NCI-H460 (cell line): Measurements from ENCODE around the gene SMAD1. TPM values are rescaled to one million over a fixed set of nuclear protein-coding genes. Genes with fewer than 3 reads are reported as not detected.

ENCODE experiments used
- DNase-seq: peaks from one replicate; pipeline ENCODE4 v3.0.0-alpha.2; 2016; ENCODE audit warnings: low read depth; ENCODE audit errors: extremely low read depth
- polyA plus RNA-seq: library from polyadenylated mRNA; depleted of rRNA; stranded (reverse); fragments of >200 nt; gene quantifications from 2 replicates; pipeline ENCODE4 v1.2.3, GENCODE V29; 2014; cell fraction: nucleus; rRNA removed
- total RNA-seq: library from RNA; depleted of rRNA; stranded (reverse); fragments of >200 nt; shearing (Covaris generic); gene quantifications from 2 replicates; pipeline ENCODE4 v1.2.3, GENCODE V29; 2014; rRNA removed

Gene SMAD1
- total RNA-seq = 17.4 and 23.1 TPM in 2 replicates
- 15.1 and 16.3 TPM in 2 replicates for polyA plus RNA-seq

GRCh38 chr4:145481164-145481941, at the start of gene SMAD1:
TSS of gene SMAD1 (plus strand) at chr4:145481853. CDS start at chr4:145514614, 32,761 bp downstream.
- DNase-seq = peak; percentile 51

GRCh38 chr4:145433684-145434083, 48.0 kb upstream of the SMAD1 start:
- DNase-seq = no peak

GRCh38 chr4:145435646-145436045, 46.0 kb upstream of the SMAD1 start:
- no peak for DNase-seq

- DNase-seq = no peak
These were observed 45.5 kb upstream of the SMAD1 start for GRCh38 chr4:145436114-145436513.

- DNase-seq = no peak
These were observed 44.9 kb upstream of the SMAD1 start for GRCh38 chr4:145436796-145437195.

GRCh38 chr4:145437466-145437865, 44.2 kb upstream of the SMAD1 start:
- DNase-seq = no peak

GRCh38 chr4:145438298-145438697, 43.4 kb upstream of the SMAD1 start:
- no peak for DNase-seq

- no peak for DNase-seq
These were observed 41.2 kb upstream of the SMAD1 start for GRCh38 chr4:145440292-145441007.

GRCh38 chr4:145446184-145446583, 35.5 kb upstream of the SMAD1 start:
- DNase-seq = no peak

GRCh38 chr4:145451895-145452294, 29.8 kb upstream of the SMAD1 start:
- DNase-seq = no peak

- DNase-seq = no peak
These were observed 29.0 kb upstream of the SMAD1 start for GRCh38 chr4:145452447-145453162.

- no peak for DNase-seq
These were observed 28.5 kb upstream of the SMAD1 start for GRCh38 chr4:145453163-145453520.

GRCh38 chr4:145473203-145473602, 8.4 kb upstream of the SMAD1 start:
- no peak for DNase-seq

- DNase-seq = no peak
These were observed 1.4 kb upstream of the SMAD1 start for GRCh38 chr4:145480257-145480656.

- DNase-seq = no peak
These were observed 222 bp downstream of the SMAD1 start for GRCh38 chr4:145481942-145482208.

- peak; percentile 36 for DNase-seq
These were observed 770 bp downstream of the SMAD1 start for GRCh38 chr4:145482209-145483037.

- no peak for DNase-seq
These were observed 1.9 kb downstream of the SMAD1 start for GRCh38 chr4:145483514-145483913.

GRCh38 chr4:145484225-145484846, 2.7 kb downstream of the SMAD1 start:
- DNase-seq = no peak

GRCh38 chr4:145485120-145485519, 3.5 kb downstream of the SMAD1 start:
- no peak for DNase-seq

GRCh38 chr4:145486603-145487002, 5.0 kb downstream of the SMAD1 start:
- no peak for DNase-seq
